Activated B cell treated with CpG ODN at 0.5 μM for 24 hours (primary cell): ENCODE measurements around the gene CEP72. TPM values are rescaled to one million over a fixed set of nuclear protein-coding genes. Genes with fewer than 3 reads are reported as not detected.
A peak's percentile ranks its signal among the peaks of the same experiment; 100 is the strongest.

ENCODE experiments used
- ATAC-seq: fragments of 200-7000 bp; cut with Tn5 transposase; one replicate; pipeline ENCODE4 v1.10.0; 2021; ENCODE audit warnings: low read depth, mild to moderate bottlenecking, moderate library complexity
- CTCF ChIA-PET: fragments of 350-600 bp; sonication (Branson Sonifier 250); formaldehyde crosslinking; loops from one replicate; lab custom pipeline; 2021; ENCODE audit warnings: antibody characterized with exemption; lab: Charles Lee
- POLR2A ChIA-PET: fragments of 350-600 bp; sonication (Branson Sonifier 250); formaldehyde crosslinking; loops from one replicate; lab custom pipeline; 2021; ENCODE audit warnings: antibody characterized with exemption; lab: Charles Lee
- DNase-seq: peaks from one replicate; pipeline ENCODE4 v3.0.0; 2022
- H3K27ac Mint-ChIP-seq: one replicate; pipeline ENCODE4 v1.8.0; 2020; ENCODE audit warnings: mixed read lengths
- H3K27me3 Mint-ChIP-seq: one replicate; pipeline ENCODE4 v1.8.0; 2021; ENCODE audit warnings: mixed read lengths
- H3K36me3 Mint-ChIP-seq: one replicate; pipeline ENCODE4 v1.8.0; 2021; ENCODE audit warnings: low read depth, mixed read lengths
- H3K4me1 Mint-ChIP-seq: one replicate; pipeline ENCODE4 v1.8.0; 2021; ENCODE audit warnings: mixed read lengths
- H3K4me3 Mint-ChIP-seq: one replicate; pipeline ENCODE4 v1.8.0; 2020; ENCODE audit warnings: mild to moderate bottlenecking, mixed read lengths
- H3K9me3 Mint-ChIP-seq: one replicate; pipeline ENCODE4 v1.8.0; 2020; ENCODE audit warnings: mixed read lengths
- CTCF ChIP-seq: fragments of 200-600 bp; IDR thresholded peaks from one replicate; pipeline ENCODE4 v1.8.0; 2022; ENCODE audit warnings: antibody characterized with exemption, mild to moderate bottlenecking
- intact Hi-C: fragments of 100-400 bp; cut with micrococcal nuclease; formaldehyde crosslinking; loops from one replicate; pipeline ENCODE4 v1.15.1; 2024
- total RNA-seq: library from RNA; stranded (reverse); gene quantifications from 2 replicates; pipeline ENCODE4 v1.2.3, GENCODE V29; 2022

CEP72 gene
- total RNA-seq, 1 donor from 2014 or later = 17.4 TPM

- Mint-ChIP-seq H3K4me1 (peaks cover 3% of the 10 kb centered on the region), H3K4me3 (no peak overlapping the region), H3K36me3 (no peaks in the 10 kb centered on the region), H3K27me3 (peaks cover 57% of the 10 kb centered on the region), H3K9me3 (peaks cover 5% of the 10 kb centered on the region), H3K27ac (no peak overlapping the region)
- no peak for TF ChIP-seq CTCF
- ChIA-PET CTCF (interaction anchor here (0.5 kb wide), 1 partner anchor 1050 kb away, joined by 3 read pairs; no protein-coding TSS in a partner anchor), POLR2A (no interaction called here)
- ATAC-seq (no peak), DNase-seq (no peak)
- intact Hi-C loops = no loop called here
Observed at GRCh38 chr5:594226-594860, 17.8 kb upstream of the CEP72 start.

- H3K9me3 Mint-ChIP-seq = no peaks in the 10 kb centered on the region
- ATAC-seq = no peak
- peak overlapping the region; percentile 9 for H3K27ac Mint-ChIP-seq
- no peak for TF ChIP-seq CTCF
- H3K4me1 Mint-ChIP-seq = peaks cover 3% of the 10 kb centered on the region
- no peak overlapping the region for H3K4me3 Mint-ChIP-seq
- ChIA-PET POLR2A (no interaction called here), CTCF (no interaction called here)
- intact Hi-C loops = no loop called here
- H3K27me3 Mint-ChIP-seq = peaks cover 56% of the 10 kb centered on the region
- no peak for DNase-seq
- no peaks in the 10 kb centered on the region for H3K36me3 Mint-ChIP-seq
Observed at GRCh38 chr5:595285-595875, 16.8 kb upstream of the CEP72 start.

GRCh38 chr5:597871-598563, 14.1 kb upstream of the CEP72 start:
- TF ChIP-seq CTCF = no peak
- H3K4me3 Mint-ChIP-seq = no peak overlapping the region
- intact Hi-C loops = no loop called here
- H3K36me3 Mint-ChIP-seq = no peaks in the 10 kb centered on the region
- ATAC-seq = no peak
- H3K9me3 Mint-ChIP-seq = no peaks in the 10 kb centered on the region
- peaks cover 3% of the 10 kb centered on the region for H3K4me1 Mint-ChIP-seq
- ChIA-PET CTCF (no interaction called here), POLR2A (no interaction called here)
- no peak for DNase-seq
- no peak overlapping the region for H3K27ac Mint-ChIP-seq
- H3K27me3 Mint-ChIP-seq = peaks cover 44% of the 10 kb centered on the region

GRCh38 chr5:598564-598890, 13.6 kb upstream of the CEP72 start:
- ChIA-PET CTCF (no interaction called here), POLR2A (no interaction called here)
- peaks cover 40% of the 10 kb centered on the region for H3K27me3 Mint-ChIP-seq
- intact Hi-C loops = no loop called here
- TF ChIP-seq CTCF = no peak
- DNase-seq = no peak
- H3K9me3 Mint-ChIP-seq = no peaks in the 10 kb centered on the region
- no peaks in the 10 kb centered on the region for H3K36me3 Mint-ChIP-seq
- H3K27ac Mint-ChIP-seq = no peak overlapping the region
- H3K4me1 Mint-ChIP-seq = peaks cover 3% of the 10 kb centered on the region
- no peak for ATAC-seq
- H3K4me3 Mint-ChIP-seq = no peak overlapping the region

GRCh38 chr5:600886-601541, 11.1 kb upstream of the CEP72 start:
- POLR2A ChIA-PET = no interaction called here
- no peak overlapping the region for H3K4me3 Mint-ChIP-seq
- no peak overlapping the region for H3K27ac Mint-ChIP-seq
- CTCF ChIA-PET = no interaction called here
- intact Hi-C loops = no loop called here
- peaks cover 3% of the 10 kb centered on the region for H3K4me1 Mint-ChIP-seq
- ATAC-seq (no peak), DNase-seq (no peak)
- peaks cover 32% of the 10 kb centered on the region for H3K27me3 Mint-ChIP-seq
- no peak for TF ChIP-seq CTCF
- no peaks in the 10 kb centered on the region for H3K9me3 Mint-ChIP-seq
- H3K36me3 Mint-ChIP-seq = no peaks in the 10 kb centered on the region
